ENCODE results near the gene LAGE3. TPM values are rescaled to one million over a fixed set of nuclear protein-coding genes. Genes with fewer than 3 reads are reported as not detected.

The LAGE3 gene
- total and polyA plus RNA-seq, 2 of the 13 experiments (the other 11 are each of a cell fraction or from before 2014, with no cell fraction given), result 7.6 to 12.7 TPM

DNA sequence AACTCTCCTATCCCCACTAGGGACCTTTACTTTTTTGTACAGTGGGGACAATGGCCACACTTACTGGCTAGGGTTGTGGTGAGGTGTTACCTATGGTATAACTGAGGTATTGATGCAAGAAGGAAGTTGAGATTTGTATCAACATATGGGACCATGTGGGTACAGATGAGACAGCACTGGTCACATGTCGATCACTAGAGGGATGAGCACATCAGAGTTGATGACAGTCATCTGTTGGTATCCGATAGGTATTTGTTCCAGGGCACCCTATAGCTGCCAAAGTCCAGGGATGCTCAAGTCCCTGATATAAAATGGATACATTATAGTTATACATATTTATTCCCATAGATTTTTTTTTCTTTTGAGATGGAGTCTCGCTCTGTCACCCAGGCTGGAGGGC, 23.9 kb upstream of the LAGE3 start:
- DNase-seq (ENCODE audit: low spot score) (no peak), FAIRE-seq (no peak), ATAC-seq (peak; percentile 46; the same call in 2 of the 3 replicates)
- Histone ChIP-seq H3K4me3 (replicated peaks in 1 of 3; ENCODE audit: insufficient read depth in 1 of 3, low read depth in 2 of 3, low read length in 3 of 3) (no peak overlapping the region), H3K27ac (ENCODE audit: extremely low read length, insufficient read depth, low read length) (no peak overlapping the region), H4K20me1 (ENCODE audit: insufficient read depth, low read length) (no peaks in the 10 kb centered on the region), H3K27me3 (ENCODE audit: control insufficient read depth in 1 of 2, insufficient read depth in 2 of 2, low read length in 2 of 2) (no peaks in the 10 kb centered on the region), H3K4me2 (ENCODE audit: low read depth, low read length) (peak overlapping the region; percentile 12; the same call in 1 of the 2 replicates), H2AFZ (ENCODE audit: low read length) (no peak overlapping the region), H3K4me1 (ENCODE audit: insufficient read depth, low read length) (0 out of 2 replicates have a peak, but pooled peaks cover 6% of the 10 kb centered on the region), H3K36me3 (replicated peaks in 1 of 2; ENCODE audit: control insufficient read depth in 1 of 2, insufficient read depth in 2 of 2, low read length in 2 of 2) (no peaks in the 10 kb centered on the region), H3K9me3 (ENCODE audit: low read length) (no peaks in the 10 kb centered on the region), H3K79me2 (ENCODE audit: insufficient read depth, low read length) (no peaks in the 10 kb centered on the region), H3K9ac (ENCODE audit: insufficient read depth, low read depth, low read length) (no peak overlapping the region)
- POLR2A ChIA-PET, result interaction anchor here (1.3 kb wide), 1 partner anchor 15 kb away, joined by 3 read pairs; no protein-coding TSS in a partner anchor
- intact Hi-C loops (cut with micrococcal nuclease; ENCODE audit: unreplicated experiment) (no loop called here), in situ Hi-C loops (cut with HindIII; ENCODE audit: extremely low pct_ligation_motif_present, low pct_unique_long_range_greater_than_20kb) (no loop called here)
- no TSS peak for BruUV-seq (replicated peaks)
- no peak for TF ChIP-seq ZNF674 (CRISPR knock-in tag; IDR thresholded peaks at IDR 0.05; ENCODE audit: low read depth)
- no peak for TF ChIP-seq ZNF280D (CRISPR knock-in tag; IDR thresholded peaks at IDR 0.05)
- TF ChIP-seq, protein P1, sequence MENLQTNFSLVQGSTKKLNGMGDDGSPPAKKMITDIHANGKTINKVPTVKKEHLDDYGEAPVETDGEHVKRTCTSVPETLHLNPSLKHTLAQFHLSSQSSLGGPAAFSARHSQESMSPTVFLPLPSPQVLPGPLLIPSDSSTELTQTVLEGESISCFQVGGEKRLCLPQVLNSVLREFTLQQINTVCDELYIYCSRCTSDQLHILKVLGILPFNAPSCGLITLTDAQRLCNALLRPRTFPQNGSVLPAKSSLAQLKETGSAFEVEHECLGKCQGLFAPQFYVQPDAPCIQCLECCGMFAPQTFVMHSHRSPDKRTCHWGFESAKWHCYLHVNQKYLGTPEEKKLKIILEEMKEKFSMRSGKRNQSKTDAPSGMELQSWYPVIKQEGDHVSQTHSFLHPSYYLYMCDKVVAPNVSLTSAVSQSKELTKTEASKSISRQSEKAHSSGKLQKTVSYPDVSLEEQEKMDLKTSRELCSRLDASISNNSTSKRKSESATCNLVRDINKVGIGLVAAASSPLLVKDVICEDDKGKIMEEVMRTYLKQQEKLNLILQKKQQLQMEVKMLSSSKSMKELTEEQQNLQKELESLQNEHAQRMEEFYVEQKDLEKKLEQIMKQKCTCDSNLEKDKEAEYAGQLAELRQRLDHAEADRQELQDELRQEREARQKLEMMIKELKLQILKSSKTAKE (CRISPR knock-in tag; IDR thresholded peaks at IDR 0.05; ENCODE audit: borderline replicate concordance), result no peak
- TF ChIP-seq MEF2D (CRISPR knock-in tag; IDR thresholded peaks at IDR 0.05), result no peak
- TF ChIP-seq ZNF143 (CRISPR knock-in tag; IDR thresholded peaks at IDR 0.05), result no peak
- TF ChIP-seq NFE2 (CRISPR knock-in tag; IDR thresholded peaks at IDR 0.05), result no peak
- no peak for TF ChIP-seq ZNF331 (CRISPR knock-in tag; IDR thresholded peaks at IDR 0.05)
- TF ChIP-seq CEBPB (IDR thresholded peaks at IDR 0.05; ENCODE audit: borderline replicate concordance, low read depth, low read length), result no peak
- TF ChIP-seq MBD4 (IDR thresholded peaks at IDR 0.05; ENCODE audit: borderline replicate concordance, low read length), result no peak
- TF ChIP-seq, protein P2, sequence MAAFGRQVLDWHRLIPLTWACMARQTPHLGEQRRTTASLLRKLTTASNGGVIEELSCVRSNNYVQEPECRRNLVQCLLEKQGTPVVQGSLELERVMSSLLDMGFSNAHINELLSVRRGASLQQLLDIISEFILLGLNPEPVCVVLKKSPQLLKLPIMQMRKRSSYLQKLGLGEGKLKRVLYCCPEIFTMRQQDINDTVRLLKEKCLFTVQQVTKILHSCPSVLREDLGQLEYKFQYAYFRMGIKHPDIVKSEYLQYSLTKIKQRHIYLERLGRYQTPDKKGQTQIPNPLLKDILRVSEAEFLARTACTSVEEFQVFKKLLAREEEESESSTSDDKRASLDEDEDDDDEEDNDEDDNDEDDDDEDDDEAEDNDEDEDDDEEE (CRISPR knock-in tag; IDR thresholded peaks at IDR 0.05), result no peak
- TF ChIP-seq HINFP (CRISPR knock-in tag; IDR thresholded peaks at IDR 0.05; ENCODE audit: low read depth), result no peak
- TF ChIP-seq EHMT2 (IDR thresholded peaks at IDR 0.05; ENCODE audit: borderline replicate concordance, low read depth, low read length), result no peak
- TF ChIP-seq, protein P3, sequence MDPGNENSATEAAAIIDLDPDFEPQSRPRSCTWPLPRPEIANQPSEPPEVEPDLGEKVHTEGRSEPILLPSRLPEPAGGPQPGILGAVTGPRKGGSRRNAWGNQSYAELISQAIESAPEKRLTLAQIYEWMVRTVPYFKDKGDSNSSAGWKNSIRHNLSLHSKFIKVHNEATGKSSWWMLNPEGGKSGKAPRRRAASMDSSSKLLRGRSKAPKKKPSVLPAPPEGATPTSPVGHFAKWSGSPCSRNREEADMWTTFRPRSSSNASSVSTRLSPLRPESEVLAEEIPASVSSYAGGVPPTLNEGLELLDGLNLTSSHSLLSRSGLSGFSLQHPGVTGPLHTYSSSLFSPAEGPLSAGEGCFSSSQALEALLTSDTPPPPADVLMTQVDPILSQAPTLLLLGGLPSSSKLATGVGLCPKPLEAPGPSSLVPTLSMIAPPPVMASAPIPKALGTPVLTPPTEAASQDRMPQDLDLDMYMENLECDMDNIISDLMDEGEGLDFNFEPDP (CRISPR knock-in tag; conservative IDR thresholded peaks at IDR 0.05), result no peak
- WGBS (ENCODE audit: low lambda C conversion rate), result 43% methylated on average over 1 of the region's 3 CpGs
- CTCF ChIA-PET (ENCODE audit: low intra/inter-chr PET ratio, low total read pairs), result no interaction called here
